Stimulated activated CD4-positive, alpha-beta T cell treated with anti-CD3 and anti-CD28 coated beads, TNF-alpha, amount 100 ng/mL, for 24 hours (primary cell): Measurements from ENCODE around the gene ZNF366.

Experiments used
- DNase-seq, 3 experiments: peaks; one replicate each; pipeline ENCODE4 v3.0.0-alpha.2; 2020; ENCODE audit warnings: low read depth in 3 of 3

ZNF366 gene

DNA sequence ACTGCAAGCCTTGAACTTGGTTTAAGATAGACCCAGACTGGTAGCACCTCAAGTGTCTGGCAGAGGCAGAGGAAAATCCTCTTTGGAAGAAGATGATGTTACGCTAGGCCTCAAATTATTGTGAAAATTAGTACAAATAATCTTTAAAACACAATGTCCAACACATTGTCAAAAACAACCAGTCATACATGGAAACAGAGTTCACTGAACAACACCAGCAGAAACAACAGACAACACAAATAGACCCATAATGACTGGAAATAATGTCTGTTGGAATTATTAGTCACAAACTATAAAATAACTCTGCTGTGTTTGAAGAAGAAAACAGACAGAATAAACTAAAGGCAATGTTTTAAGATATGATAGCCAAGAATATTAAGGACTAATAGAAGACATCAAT is 15.4 kb upstream of the ZNF366 start:
- no peak for DNase-seq

DNA sequence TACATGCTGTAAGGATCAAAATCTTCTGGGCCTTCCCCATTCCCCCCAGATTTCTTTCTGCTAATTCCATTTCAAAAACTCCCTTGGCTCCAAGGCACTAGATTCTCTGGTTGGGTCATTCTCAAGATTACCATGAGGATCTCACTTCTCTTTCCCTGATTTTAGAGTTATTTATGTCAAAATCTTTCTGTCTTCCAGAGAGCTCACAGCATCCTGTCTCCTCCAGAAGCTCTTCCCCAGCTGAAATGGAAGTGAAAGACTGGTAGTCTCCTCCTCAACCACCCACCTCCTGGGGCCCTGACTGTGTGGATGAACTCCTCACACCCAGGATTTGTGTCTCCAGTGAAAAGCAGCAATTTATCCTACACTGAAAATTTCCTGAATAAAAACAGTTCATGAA is 11.9 kb upstream of the ZNF366 start:
- DNase-seq: no peak

DNA sequence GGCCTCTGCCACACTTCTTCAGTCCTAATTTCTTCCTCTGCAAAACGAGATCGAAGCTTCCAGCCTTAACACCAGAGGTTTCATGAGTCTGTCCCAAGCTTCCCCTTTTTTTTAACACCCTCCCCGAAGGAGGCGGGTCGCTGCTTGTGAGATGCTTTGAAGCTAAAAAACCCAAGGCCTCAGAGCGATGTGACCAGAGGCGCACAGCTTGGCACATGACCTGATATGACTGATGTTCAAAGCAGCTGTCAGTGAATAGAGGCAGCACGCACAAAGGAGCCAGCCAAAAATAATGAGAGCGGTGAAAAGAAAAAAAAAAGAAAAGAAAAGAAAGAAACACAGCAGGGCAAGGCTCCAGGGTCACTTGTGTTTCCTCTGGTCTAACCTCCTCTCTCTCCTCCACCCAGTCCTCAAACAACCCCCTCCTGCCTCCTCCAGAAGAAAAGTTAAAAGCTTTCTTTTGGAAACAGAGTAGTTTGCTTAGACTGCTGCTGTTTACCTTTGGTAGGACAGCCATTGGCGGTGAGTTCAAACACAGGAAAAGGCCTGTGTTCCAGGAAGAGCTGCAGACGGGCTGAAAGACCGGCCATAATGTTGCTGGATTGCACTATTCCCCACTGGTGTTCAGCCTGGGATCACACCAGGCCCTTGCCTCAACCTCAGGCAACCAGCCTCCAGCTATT is 10.9 kb upstream of the ZNF366 start:
- no peak for DNase-seq

DNA sequence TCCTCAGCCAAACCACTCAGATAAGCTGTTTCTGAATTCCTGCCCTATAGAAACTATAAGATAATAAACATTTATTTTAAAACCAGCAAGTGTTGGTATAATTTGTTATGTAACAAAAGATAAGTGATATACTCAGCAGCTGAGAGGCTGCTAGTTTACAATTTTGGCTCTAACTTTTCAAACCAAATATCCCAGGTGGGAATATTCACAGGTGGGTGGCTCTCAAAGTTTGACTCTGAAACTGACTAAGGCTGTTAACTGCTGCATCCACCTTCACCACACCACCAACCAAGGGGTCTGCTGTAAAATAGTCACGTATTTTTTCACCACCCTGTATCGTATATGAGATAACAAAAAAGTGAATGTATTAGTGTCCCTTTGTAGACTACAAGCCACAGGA is 9.7 kb upstream of the ZNF366 start:
- no peak for DNase-seq

DNA sequence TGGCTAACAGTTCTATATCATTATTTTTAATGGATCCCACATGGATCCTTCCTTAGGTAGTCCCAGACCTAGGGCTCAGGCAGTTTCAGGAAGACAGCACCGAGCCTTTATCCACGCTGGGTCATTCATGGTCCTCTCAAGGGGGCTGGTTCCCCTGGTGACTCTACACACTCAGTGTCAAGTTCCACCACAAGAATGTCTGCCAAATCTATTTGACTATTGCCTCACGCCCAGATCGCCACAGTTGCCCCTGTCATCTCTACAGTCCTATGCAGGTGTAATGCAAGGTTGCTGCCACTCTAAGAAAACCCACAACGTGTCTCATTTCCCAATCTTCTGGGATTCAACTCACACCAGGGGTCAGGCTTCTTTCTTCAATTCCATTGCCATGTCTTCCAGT is 8.0 kb upstream of the ZNF366 start:
- no peak for DNase-seq

DNA sequence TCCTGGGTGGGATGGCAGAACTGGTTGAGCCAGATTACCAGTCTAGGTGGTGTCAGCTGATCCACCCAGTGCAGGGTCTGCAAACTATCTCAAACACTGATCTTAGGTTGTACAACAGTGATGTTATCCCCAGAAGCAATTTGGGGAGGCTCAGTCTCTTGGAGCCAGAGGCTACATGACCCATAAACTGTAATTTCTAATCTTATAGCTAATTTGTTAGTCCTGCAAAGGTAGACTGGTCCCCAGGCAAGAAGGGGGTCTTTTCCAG is 5.3 kb upstream of the ZNF366 start:
- no peak for DNase-seq

DNA sequence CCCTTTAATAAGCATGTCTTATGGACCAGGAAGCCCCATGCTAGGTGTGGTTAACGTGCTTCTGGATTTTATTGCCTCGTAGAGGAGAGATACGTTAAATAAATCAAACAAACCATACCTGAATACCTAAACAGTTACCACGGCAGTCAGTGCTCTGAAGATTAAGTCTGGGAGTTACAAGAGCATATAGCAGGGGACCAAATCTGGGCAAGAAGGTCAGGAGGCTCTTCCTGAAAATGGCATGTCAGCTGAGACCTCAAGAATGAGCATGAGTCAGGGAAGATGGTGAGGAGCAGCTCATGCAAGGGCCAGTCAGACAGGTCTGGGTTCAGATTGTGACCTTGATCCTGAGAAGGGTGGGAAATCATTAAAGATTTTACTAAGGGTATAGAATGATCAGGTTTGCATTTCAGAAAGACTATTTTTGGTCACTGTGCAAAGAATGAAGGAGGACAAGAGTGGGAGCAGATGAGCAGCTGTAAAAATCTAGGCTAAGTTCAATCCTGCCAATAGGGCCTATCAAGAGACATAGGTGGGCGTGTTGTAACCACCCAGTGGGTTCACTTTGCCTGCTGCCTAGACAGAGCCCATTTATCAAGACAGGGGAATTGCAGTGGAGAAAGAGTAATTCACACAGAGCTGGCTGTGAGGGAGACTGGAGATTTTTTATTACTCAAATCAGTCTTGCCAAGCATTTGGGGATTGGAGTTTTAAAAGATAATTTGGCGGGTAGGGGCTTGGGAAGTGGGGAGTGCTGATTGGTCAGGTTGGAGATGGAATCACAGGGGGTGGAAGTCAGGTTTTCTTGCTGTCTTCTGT is 4.8 kb upstream of the ZNF366 start:
- no peak for DNase-seq

DNA sequence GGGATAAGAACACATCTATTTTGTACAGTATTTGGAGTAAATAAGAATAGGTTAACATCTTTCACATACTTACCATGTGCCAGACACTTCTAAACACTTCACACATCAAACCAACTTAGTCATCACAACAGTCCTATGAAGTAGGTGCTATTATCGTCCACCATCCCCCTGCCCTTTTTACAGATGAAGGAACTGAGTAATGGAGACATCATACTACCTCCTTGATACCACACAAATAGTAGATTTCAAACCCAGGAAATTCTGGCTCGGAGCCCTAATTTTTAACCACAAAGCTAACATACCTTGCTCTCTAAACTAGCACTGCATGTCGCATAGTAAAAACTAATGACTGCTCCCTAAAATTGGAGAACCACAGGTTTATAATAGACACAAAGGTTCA is 4.2 kb upstream of the ZNF366 start:
- no peak for DNase-seq

DNA sequence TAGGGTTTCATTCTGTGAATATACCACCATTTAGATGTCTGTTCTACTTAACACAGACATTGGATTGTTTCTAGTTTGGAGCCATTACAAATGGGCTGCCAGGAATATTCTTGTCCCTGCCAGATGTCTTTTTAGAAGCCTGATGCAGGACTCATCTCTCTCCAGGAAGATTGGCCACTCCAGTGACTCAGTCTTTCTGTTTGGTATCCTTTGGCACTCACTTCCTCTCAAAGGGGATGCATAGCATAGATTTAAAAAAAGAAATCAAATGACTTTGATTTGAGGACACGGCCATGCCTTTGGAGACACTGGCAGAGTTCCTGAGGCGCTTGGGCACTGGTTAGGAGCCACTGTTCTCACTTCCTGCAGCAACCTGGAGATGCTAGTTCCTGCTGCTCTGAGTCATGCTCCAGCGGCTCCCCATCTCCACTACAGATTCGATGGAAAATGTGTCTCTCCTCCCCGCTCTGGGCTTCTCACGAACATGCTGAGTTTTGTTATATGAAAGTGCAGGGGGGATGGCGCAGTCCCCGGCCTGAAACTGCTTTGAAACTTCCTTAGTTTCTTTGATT is 3.5 kb upstream of the ZNF366 start:
- DNase-seq: peak in 1 of 3 experiments; percentile 27

DNA sequence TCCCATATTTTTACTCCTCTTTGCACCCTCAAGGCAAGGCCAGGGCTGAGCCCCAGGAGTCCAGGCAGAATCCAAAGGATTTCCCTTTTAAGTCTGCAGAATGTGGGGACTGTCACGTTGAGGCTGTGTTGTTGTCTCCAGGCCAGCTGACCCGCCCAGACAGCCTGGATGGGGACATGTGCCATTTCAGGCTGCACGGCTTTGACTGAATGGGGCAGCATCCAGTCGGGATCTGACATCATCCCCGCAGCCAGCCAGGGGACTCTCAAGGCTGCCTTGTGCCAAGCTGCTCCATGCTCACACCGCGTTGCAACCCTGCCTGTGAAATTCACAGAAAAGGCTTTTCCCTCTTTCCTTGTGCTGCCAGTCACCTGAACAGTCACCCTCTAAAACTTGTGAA is 2.2 kb upstream of the ZNF366 start:
- DNase-seq: no peak

DNA sequence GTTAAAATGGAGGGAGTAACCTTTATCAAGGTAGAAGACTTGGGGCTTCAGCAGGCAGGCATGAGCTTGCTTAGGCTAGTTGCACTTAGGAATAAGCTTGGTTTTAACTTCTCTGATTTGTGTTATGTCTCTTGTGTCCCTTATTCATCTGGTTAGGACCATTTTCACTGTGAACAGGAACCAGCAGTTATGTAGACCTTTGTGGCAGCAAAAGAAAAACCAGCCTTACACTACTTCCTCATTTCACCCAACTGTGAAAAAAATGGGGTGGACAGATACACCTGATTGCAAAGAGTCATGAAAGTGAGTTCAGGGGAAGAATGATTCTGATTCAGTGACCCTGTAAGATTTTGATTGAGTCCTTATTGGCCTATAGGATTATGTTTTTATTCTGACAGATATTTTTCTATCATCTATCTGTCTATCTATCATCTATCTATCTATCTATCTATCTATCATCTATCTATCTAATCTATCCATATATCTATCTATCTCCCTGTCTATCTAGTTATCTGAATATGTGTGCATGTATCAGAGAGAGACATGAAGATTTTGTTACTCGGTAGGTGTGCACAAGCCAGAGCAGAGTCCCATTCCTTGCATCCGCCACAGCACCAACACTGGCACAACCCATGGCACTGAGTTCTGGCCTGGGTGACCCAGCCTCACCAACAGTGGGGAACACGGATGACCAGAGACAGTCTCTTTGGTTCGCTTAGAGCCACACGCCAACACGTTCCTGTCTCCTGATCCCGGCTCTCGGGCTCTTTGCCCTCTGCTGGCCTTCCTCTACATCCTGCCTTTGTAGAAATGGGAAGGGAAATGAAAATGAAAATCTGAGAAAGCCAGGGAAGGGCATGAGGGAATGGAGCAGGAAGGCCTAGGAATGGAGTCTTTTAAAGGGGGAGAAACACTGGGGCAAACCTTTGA is 1.3 kb upstream of the ZNF366 start:
- no peak for DNase-seq

DNA sequence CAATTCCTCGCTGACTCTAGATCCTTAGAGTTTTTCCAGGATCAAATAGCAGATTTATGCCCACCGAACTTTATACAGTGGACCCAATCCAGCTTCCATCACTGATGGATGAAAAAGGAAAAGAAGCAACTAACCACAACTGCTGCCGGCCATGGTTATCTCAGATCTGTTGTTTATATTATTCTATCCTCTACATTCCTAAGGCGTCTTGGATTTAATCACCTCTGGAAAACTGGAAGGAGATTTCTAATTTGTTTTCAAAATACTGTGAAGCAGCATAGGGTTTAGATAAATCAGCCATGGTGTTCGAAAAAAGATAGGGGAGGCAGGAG is 663 bp upstream of the ZNF366 start:
- no peak for DNase-seq

DNA sequence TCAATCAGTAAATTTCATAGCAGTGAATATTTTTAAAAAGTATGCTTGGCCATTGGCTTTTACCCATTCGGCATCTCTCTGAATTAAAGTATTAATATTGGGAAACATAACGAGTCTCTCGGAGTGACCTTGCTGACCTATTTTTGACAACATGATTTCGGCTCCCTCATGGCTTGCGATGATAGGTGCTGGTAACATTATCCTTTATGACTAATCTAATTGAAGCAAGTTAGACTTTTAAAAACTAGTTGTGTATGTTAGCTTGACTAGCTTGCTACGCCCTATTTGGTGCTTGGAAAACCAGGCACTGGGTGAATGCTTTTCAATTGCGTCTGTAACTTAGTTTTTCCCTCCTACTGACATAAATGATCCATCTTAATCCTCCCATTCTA is 1.1 kb downstream of the ZNF366 start:
- DNase-seq: no peak

DNA sequence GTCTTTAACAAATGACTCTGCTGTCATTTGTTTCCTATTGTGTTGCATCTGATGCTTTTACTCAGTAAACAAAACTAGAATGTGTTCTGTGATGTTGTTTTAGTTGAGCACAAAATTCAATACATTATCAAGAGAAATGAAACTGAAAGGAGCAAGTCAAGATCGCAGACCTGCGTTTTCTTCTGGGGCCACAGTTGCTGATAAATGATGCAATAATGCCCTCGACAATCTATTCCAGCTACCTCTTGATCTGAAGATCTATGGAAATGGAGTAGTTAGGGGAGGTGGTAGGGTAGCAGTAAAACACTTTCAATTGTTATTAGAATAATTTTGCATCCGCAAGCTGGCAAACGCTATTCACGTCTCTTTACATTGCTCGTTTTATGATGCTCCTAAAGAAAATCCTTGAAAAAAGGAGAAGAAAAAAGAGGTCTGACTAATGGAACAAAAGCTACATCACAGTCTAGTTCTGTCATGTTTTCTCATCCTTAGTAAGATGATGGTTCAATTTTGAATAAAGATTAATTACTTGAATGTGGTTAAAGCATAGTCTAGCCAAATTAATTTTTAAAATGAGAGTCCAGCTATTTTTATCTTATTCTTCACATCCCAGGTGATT is 1.6 kb downstream of the ZNF366 start:
- no peak for DNase-seq

DNA sequence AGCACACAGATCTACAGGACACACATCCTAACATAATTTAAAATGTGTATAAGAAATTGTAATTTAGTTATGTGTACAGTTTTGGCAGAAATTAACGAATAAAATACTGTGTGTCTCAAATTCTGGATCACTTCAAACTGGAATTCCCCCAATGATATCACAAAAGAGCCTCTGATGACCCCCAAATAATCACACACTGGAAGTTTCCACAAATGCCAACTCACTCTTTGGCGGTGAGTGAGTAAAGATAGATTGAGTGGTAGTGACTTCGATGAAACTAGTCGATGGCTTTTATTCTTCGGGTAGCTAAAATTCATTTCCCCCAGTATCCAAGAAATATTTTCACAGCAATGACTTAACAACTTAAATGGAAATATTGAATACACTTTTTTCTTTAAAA is 2.2 kb downstream of the ZNF366 start:
- no peak for DNase-seq

DNA sequence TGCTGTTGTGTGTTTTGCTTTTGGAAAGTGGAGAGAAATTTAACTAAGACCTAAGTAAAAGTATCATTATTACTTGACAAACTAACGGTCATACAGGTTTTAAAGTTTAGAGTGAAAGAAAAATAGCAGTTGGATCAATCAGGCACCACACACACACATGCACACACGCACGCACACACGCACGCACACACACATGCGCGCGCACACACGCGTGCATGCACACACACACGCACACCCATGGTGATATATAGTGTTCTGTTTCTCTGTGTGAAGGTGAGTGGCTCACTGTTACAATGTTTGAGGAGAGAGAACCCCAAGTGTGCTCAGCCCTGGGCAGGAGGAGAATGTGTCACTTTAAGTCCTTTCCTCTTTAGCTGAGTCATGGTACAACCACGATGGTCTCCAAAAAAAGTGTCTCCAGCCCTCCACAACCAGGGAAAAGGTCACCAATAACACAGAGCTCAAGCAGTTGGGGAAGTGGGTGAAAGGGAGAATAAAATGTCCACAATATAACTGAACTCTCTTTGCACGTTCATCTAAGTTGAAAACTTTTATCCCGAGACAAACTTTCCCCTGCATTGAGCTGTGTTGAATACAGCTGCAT is 3.2 kb downstream of the ZNF366 start:
- DNase-seq: no peak

DNA sequence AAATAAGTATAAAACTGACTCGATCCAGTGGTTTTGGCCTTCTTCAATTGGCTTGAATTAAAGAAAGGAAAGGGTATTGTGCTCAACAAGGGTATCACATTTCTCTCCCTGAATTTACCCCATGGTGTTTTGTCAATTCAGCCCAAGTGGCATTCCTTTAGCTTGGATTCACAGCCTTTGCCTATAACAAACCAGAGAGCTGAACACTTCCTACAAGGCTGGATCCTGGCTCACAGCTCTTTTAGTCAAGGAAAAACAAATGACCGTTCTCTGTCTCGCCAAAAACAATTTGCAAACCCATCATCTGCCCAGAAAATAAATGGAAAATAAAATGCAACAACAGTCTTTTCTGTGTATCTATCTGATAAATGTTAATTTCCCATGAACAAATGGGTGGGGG is 5.7 kb downstream of the ZNF366 start:
- no peak for DNase-seq

DNA sequence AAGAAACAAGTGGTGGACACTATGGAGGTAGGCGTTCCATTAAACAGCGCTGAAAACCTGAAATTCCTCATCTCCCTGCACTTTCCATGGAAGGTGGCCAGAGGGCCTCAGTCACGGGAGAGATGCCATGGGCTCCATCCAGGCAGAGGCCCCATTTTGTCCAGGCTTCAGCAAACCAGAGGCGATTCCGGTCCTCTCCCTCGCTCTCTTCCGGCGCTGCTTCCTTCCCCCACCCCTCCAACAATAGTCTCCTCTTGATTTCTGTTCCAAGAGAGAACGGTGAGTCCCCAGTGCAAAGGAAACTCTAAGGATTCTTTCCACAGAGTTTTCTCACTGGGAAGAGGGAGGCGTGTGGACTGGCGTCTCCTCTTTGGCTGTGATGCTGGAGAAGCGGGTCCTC is 7.5 kb downstream of the ZNF366 start:
- no peak for DNase-seq

DNA sequence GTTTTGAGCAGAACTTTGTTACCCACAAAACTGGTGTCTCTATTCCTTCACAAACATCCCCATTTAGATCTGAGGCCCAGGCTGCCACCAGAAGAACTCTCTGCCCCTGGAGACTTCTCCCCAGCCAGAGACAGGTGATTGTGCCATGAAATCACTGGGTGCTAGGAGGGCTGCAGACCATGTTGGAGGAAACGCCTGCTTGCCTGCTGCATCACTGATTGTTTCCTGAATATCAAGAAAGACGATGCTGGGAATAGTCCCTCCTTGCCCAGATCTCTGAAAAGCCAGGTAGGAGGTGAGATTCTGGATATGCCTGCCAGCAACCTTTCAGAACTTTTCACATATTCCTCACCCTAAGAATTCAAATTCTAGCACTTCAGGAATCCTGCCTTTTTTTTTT is 8.1 kb downstream of the ZNF366 start:
- DNase-seq: no peak

DNA sequence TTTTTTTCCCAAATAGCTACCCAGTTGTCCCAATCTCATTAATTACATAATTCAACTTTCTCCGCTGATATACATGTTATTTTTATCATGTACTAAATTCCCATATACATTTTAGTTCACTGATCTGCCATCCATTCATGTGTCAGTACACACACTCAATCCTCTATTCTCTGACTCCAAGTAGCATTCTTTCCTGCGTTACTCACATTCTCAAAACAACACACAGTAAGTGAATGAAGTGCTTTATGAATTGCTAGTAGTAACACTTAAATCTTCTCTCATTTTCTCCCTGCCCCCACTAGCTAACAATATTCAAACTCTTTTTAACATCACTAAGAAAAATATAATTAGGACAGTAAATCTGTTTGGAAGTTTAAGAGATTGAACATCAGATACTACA is 8.9 kb downstream of the ZNF366 start:
- DNase-seq: no peak

DNA sequence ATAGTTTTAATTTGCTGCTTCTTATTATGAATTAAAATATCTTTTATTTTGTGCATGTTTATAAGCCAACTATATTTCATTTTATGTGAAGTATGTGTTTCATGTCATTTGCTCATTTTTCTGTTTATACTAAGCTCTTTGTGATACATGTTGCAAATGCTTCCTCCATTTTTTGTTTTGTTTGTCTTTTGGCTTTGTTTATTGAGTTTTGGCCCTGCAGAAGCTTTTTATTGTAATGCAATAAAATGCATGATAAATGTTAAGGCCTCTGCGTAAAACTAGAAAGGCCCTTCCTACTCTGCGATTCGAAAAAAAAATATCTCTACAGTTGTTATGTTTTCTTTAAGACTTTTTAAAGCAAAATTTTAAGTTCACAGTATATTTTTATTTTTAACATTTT is 9.4 kb downstream of the ZNF366 start:
- no peak for DNase-seq

DNA sequence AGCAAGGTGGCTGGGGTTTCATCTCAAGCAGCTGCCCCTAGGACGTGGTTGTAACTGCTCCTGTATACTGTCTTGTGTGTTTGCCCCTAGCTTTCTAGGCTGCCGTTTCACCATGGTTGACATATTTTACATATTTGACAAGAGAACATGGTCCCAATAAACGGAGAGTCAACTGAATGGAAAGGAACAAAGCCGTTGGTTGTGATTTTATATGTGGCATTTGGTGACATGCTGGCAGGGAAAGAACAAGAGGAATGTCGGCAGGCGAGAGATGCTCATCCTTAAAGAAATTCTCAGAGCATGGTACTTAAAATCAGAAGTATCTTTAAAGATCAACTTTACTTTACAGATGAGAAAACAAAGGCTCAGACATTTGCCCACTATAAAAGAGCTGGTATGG is 11.8 kb downstream of the ZNF366 start:
- no peak for DNase-seq
